Gastroesophageal sphincter (tissue), 3 donors: ENCODE data around the gene DYNLT2.

ENCODE experiments used
- CTCF ChIP-seq, 4 experiments: fragments of 200-600 bp in 2 of 4; fragments of 450-650 bp in 2 of 4; sonication (generic) in 1 of 4; IDR thresholded peaks; one replicate each; pipeline ENCODE4 v1.5.1; 2017 to 2019; ENCODE audit warnings: antibody characterized with exemption in 4 of 4, mild to moderate bottlenecking in 2 of 4, moderate library complexity in 2 of 4
- EP300 ChIP-seq: sonication (generic); formaldehyde crosslinking; IDR thresholded peaks from one replicate; pipeline ENCODE4 v1.6.1; 2017; ENCODE audit warnings: antibody characterized with exemption, mild to moderate bottlenecking
- POLR2A ChIP-seq, 2 donors: fragments of 450-650 bp; IDR thresholded peaks; one replicate each; pipeline ENCODE4 v1.6.1; 2017; ENCODE audit warnings: antibody characterized with exemption in 2 of 2, mild to moderate bottlenecking in 2 of 2, moderate library complexity in 1 of 2
- POLR2AphosphoS5 ChIP-seq: sonication (generic); formaldehyde crosslinking; IDR thresholded peaks from one replicate; pipeline ENCODE4 v1.6.1; 2017; ENCODE audit warnings: antibody characterized with exemption

DNA sequence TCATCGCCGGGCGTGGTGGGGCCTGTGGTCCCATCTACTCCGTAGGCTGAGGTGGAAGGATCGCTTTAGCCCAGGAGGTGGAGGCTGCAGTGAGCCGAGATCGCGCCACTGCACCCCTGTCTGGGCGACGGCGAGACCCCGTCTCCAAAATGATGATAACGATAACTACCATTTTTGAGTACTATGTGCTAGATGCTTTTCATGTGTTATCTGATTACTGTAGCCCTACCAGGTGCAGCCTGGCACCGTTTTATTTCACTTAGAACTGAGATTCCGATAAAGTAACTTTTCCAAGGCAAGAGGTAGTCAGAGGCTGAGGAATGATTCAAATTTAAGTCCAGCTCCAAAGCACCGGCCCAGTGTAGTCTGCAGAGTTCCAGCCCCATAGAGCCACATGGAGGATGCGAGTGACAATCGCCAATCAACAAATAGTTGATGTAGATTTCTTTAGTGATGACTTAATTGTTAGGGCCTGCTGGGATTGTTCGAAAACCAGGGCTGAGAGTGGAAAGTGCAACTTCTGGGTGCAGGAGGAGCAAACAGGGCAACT, 777 bp upstream of the DYNLT2 start:
- TF ChIP-seq CTCF (IDR thresholded peaks at IDR 0.05) (no peak), EP300 (no peak), POLR2AphosphoS5 (no peak), POLR2A (IDR thresholded peaks at IDR 0.05) (no peak)
